Kidney (tissue), 14 donors: Measurements from ENCODE around the gene RXRA. TPM values are rescaled to one million over a fixed set of nuclear protein-coding genes. Genes with fewer than 3 reads are reported as not detected.

Experiments
- DNase-seq, 5 donors: peaks; one replicate each; pipeline ENCODE4 v3.0.0-alpha.2; 2013 to 2020
- FAIRE-seq: peaks from 2 replicates; lab custom pipeline; 2012; peaks lifted over from hg19 to GRCh38; lab: Jason Lieb, UNC
- H3K27ac ChIP-seq, 2 donors: one replicate each; pipeline ENCODE4 v1.7.0; 2013; ENCODE audit warnings: low read depth in 2 of 2, low read length in 2 of 2, inconsistent platforms in 1 of 2
- H3K27me3 ChIP-seq: one replicate; pipeline ENCODE4 v1.7.1; 2013; ENCODE audit warnings: low read length, inconsistent platforms; ENCODE audit not compliant: control insufficient read depth, insufficient read depth
- H3K36me3 ChIP-seq, 3 donors: one replicate each; pipeline versions ENCODE4 v1.7.0 to v1.7.1; 2013; ENCODE audit warnings: low read length in 3 of 3, control low read depth in 1 of 3, inconsistent platforms in 1 of 3; ENCODE audit not compliant: insufficient read depth in 3 of 3, control insufficient read depth in 2 of 3
- H3K4me1 ChIP-seq, 3 donors: one replicate each; pipeline versions ENCODE4 v1.7.0 to v1.7.1; 2013; ENCODE audit warnings: low read length in 3 of 3, inconsistent platforms in 1 of 3, low read depth in 1 of 3; ENCODE audit not compliant: control insufficient read depth in 2 of 3, insufficient read depth in 2 of 3
- H3K4me3 ChIP-seq, 3 donors: one replicate each; pipeline versions ENCODE4 v1.7.0 to v1.8.1; 2013; ENCODE audit warnings: low read length in 3 of 3, control low read depth in 1 of 3, inconsistent platforms in 1 of 3
- H3K9ac ChIP-seq, 3 donors: one replicate each; pipeline versions ENCODE4 v1.7.0 to v1.7.1; 2013; ENCODE audit warnings: low read length in 3 of 3, control low read depth in 1 of 3, inconsistent platforms in 1 of 3
- H3K9me3 ChIP-seq, 3 donors: one replicate each; pipeline versions ENCODE4 v1.7.0 to v1.7.1; 2013; ENCODE audit warnings: low read length in 3 of 3, control low read depth in 1 of 3, inconsistent platforms in 1 of 3; ENCODE audit not compliant: control insufficient read depth in 2 of 3, insufficient read depth in 1 of 3
- intact Hi-C: fragments of 100-400 bp; cut with DNase I; formaldehyde crosslinking; loops from one replicate; pipeline ENCODE4 v1.11.1; 2022
- polyA plus RNA-seq: library from polyadenylated mRNA; stranded (reverse); fragments of 350-450 nt; fragmentation: Illumina TruSeq; extraction: RNeasy Lipid Tissue Mini Kit (QIAGEN cat#74804); gene quantifications from one replicate; pipeline ENCODE4 v1.2.3, GENCODE V29; 2014; ENCODE audit warnings: low read depth, low replicate concordance; ENCODE audit not compliant: insufficient read depth
- total RNA-seq: library from RNA; stranded (reverse); fragmentation: NEBNext Ultra II Directional; extraction: Animal tissue kit (Norgen Biotek cat#: 25700); gene quantifications from one replicate; pipeline ENCODE4 v1.2.1, GENCODE V29; 2021
- TF ChIP-seq, protein P1 (sequence below): IDR thresholded peaks from 3 replicates; pipeline ENCODE4 v1.5.1; 2012; ENCODE audit warnings: mild to moderate bottlenecking, moderate library complexity, borderline replicate concordance; ENCODE audit not compliant: insufficient read depth; ENCODE audit errors: extremely low read depth
- donor health status: control.
- donor health status: control.
- donor health status: control.
- donor health status: control.
- donor health status: control.
- donor health status: DM: yes; HTN: yes; CAD: no.
- donor health status: Normal renal cell carcinoma (clear cell type).

Gene RXRA
- total and polyA plus RNA-seq, 2 donors from 2014 or later, result 24.0 to 49.5 TPM

DNA sequence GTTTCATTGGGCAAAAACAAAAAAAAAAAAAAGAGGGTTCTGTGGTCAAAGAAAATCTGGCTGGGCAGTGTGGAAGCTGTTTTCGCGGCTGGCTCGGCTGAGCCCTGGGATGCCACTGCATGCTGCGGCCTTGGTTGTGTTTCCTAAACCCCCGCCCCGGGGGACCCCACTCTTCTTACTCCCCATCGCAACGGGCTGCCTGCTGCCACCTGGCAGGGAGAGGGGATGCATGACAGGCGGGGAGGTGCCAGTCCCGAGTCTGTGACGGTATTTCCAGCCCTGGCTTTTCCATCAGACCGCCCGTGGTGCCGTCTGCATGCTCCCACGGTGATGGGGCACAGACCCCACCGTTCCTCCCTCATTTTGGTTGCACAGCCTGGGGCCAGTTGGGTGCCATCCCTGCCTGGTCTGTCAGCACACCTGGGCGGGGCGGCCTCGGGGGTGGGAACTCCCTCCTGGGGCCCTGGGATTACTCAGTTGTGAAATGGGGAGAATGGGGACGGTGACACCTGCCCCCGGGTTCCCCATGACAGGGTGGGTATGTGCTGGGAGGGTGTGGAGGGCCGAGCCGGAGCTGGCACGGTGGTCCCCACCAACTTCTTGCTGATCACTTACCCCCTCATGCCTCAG, 101.0 kb downstream of the RXRA start:
- Histone ChIP-seq H3K4me1 (peaks cover 0 to 9% (median under 1%) of the 10 kb centered on the region in 3 donors), H3K9ac (no peak overlapping the region), H3K9me3 (no peaks in the 10 kb centered on the region), H3K27ac (no peak overlapping the region), H3K4me3 (no peak overlapping the region), H3K36me3 (peaks cover 0 to 20% (median 0%) of the 10 kb centered on the region in 3 donors), H3K27me3 (no peaks in the 10 kb centered on the region)
- no peak for DNase-seq
- TF ChIP-seq, protein P1, sequence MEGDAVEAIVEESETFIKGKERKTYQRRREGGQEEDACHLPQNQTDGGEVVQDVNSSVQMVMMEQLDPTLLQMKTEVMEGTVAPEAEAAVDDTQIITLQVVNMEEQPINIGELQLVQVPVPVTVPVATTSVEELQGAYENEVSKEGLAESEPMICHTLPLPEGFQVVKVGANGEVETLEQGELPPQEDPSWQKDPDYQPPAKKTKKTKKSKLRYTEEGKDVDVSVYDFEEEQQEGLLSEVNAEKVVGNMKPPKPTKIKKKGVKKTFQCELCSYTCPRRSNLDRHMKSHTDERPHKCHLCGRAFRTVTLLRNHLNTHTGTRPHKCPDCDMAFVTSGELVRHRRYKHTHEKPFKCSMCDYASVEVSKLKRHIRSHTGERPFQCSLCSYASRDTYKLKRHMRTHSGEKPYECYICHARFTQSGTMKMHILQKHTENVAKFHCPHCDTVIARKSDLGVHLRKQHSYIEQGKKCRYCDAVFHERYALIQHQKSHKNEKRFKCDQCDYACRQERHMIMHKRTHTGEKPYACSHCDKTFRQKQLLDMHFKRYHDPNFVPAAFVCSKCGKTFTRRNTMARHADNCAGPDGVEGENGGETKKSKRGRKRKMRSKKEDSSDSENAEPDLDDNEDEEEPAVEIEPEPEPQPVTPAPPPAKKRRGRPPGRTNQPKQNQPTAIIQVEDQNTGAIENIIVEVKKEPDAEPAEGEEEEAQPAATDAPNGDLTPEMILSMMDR, result no peak
- intact Hi-C loops, result no loop called here
- FAIRE-seq, result no peak

DNA sequence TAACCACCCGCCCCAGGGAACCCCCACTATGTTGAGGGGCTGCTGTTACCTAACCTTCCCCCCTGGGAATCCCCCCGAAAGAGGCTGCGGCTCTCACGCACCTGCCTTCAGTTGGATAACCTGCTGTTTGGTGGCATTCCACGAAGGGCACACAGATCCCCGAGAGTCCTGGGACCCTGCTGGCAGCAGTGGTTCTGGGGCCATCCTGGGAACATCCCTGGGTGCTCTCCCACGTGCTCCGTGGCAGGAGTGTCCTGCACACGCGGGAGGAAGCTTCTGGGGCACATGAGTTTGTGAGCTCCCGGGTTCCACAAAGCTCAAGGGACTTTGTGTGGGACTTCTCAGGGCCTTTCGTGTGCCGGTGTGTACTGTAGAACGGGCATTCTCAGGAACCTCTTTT, 102.3 kb downstream of the RXRA start:
- no peak for FAIRE-seq
- H3K36me3 ChIP-seq, result peaks cover 0 to 20% (median 0%) of the 10 kb centered on the region in 3 donors

DNA sequence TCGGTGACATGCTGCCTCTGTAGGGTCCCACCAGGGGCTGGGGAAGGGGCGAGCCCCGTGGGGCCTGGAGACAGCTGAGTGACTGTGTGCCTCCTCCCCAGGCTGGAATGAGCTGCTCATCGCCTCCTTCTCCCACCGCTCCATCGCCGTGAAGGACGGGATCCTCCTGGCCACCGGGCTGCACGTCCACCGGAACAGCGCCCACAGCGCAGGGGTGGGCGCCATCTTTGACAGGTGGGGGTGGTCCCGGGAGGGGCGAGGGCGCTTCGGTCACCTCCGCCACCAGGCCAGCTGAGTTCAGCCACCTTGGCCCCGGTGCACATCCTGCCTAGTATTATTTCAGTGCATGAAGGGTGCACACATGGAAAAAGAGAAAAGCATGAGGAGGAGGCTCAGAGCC, 102.8 kb downstream of the RXRA start:
- DNase-seq (no peak), FAIRE-seq (no peak)
- intact Hi-C loops, result no loop called here
- Histone ChIP-seq H3K9ac (no peak overlapping the region), H3K36me3 (peaks cover 0 to 20% (median 0%) of the 10 kb centered on the region in 3 donors), H3K27ac (no peak overlapping the region), H3K4me1 (peaks cover 0 to 10% (median 0%) of the 10 kb centered on the region in 3 donors), H3K4me3 (no peak overlapping the region), H3K27me3 (no peaks in the 10 kb centered on the region), H3K9me3 (no peaks in the 10 kb centered on the region)
- TF ChIP-seq, protein P1, result no peak

More for the DNA sequence above, 102.3 kb downstream of the RXRA start:
- Histone ChIP-seq H3K9ac (no peak overlapping the region), H3K27me3 (no peaks in the 10 kb centered on the region), H3K4me1 (peaks cover 0 to 10% (median 0%) of the 10 kb centered on the region in 3 donors), H3K27ac (no peak overlapping the region), H3K4me3 (no peak overlapping the region), H3K9me3 (no peaks in the 10 kb centered on the region)
- DNase-seq, result no peak
- intact Hi-C loops, result no loop called here
- TF ChIP-seq, protein P1, result no peak
